MG63 (cell line): ENCODE measurements around the gene SMIM5. TPM values are rescaled to one million over a fixed set of nuclear protein-coding genes. Genes with fewer than 3 reads are reported as not detected.
A peak's percentile ranks its signal among the peaks of the same experiment; 100 is the strongest.

Source experiments
- DNase-seq: peaks from one replicate; pipeline ENCODE4 v3.0.0-alpha.2; 2020
- H3K27me3 ChIP-seq: fragments of 250-450 bp; sonication (Bioruptor Pico); 2 replicates; pipeline ENCODE4 v1.5.1; 2020; ENCODE audit warnings: mild to moderate bottlenecking, moderate library complexity
- H3K36me3 ChIP-seq: fragments of 250-450 bp; sonication (Bioruptor Pico); 2 replicates; pipeline ENCODE4 v1.5.1; 2020; ENCODE audit warnings: mild to moderate bottlenecking, moderate library complexity
- H3K4me3 ChIP-seq: fragments of 250-450 bp; sonication (Bioruptor Pico); 2 replicates; pipeline ENCODE4 v1.5.1; 2020; ENCODE audit warnings: mild to moderate bottlenecking, moderate library complexity
- H3K9me3 ChIP-seq: fragments of 250-450 bp; sonication (Bioruptor Pico); 2 replicates; pipeline ENCODE4 v1.5.1; 2020; ENCODE audit warnings: mild to moderate bottlenecking, moderate library complexity
- total RNA-seq: library from RNA; depleted of rRNA; stranded (reverse); fragments of >200 nt; shearing (Covaris generic); gene quantifications from 2 replicates; pipeline ENCODE4 v1.2.3, GENCODE V29; 2014; ENCODE audit warnings: low replicate concordance

Gene SMIM5
- total RNA-seq, 1 experiment from 2014 or later: 0.69 TPM

GRCh38 chr17:75642784-75643642 lies 9.8 kb downstream of the SMIM5 start:
- DNase-seq: no peak
- no peaks in the 10 kb centered on the region for H3K9me3 ChIP-seq
- H3K36me3 ChIP-seq: no peaks in the 10 kb centered on the region
- H3K4me3 ChIP-seq: no peak overlapping the region
- no peaks in the 10 kb centered on the region for H3K27me3 ChIP-seq

- no peak overlapping the region for H3K4me3 ChIP-seq
- no peak for DNase-seq
- H3K9me3 ChIP-seq: no peaks in the 10 kb centered on the region
- no peaks in the 10 kb centered on the region for H3K27me3 ChIP-seq
- H3K36me3 ChIP-seq: no peaks in the 10 kb centered on the region
Measured at GRCh38 chr17:75643643-75644017, 10.4 kb downstream of the SMIM5 start.

- no peak for DNase-seq
- H3K36me3 ChIP-seq: peaks cover 5% of the 10 kb centered on the region
- H3K9me3 ChIP-seq: no peaks in the 10 kb centered on the region
- H3K4me3 ChIP-seq: no peak overlapping the region
- H3K27me3 ChIP-seq: no peaks in the 10 kb centered on the region
Measured at GRCh38 chr17:75645501-75645888, 12.3 kb downstream of the SMIM5 start.

GRCh38 chr17:75645889-75646637 lies 12.8 kb downstream of the SMIM5 start:
- Histone ChIP-seq H3K4me3 (no peak overlapping the region), H3K36me3 (peaks cover 11% of the 10 kb centered on the region), H3K9me3 (no peaks in the 10 kb centered on the region), H3K27me3 (no peaks in the 10 kb centered on the region)
- no peak for DNase-seq

- Histone ChIP-seq H3K27me3 (no peaks in the 10 kb centered on the region), H3K4me3 (no peak overlapping the region), H3K9me3 (no peaks in the 10 kb centered on the region), H3K36me3 (peaks cover 17% of the 10 kb centered on the region)
- no peak for DNase-seq
Measured at GRCh38 chr17:75646638-75646992, 13.4 kb downstream of the SMIM5 start.

- DNase-seq: no peak
- no peaks in the 10 kb centered on the region for H3K9me3 ChIP-seq
- peaks cover 21% of the 10 kb centered on the region for H3K36me3 ChIP-seq
- H3K27me3 ChIP-seq: no peaks in the 10 kb centered on the region
- H3K4me3 ChIP-seq: no peak overlapping the region
Measured at GRCh38 chr17:75647061-75647460, 13.8 kb downstream of the SMIM5 start.

- H3K9me3 ChIP-seq: no peaks in the 10 kb centered on the region
- H3K27me3 ChIP-seq: no peaks in the 10 kb centered on the region
- H3K4me3 ChIP-seq: no peak overlapping the region
- DNase-seq: no peak
- peaks cover 25% of the 10 kb centered on the region for H3K36me3 ChIP-seq
Measured at GRCh38 chr17:75647921-75648320, 14.7 kb downstream of the SMIM5 start.

GRCh38 chr17:75649687-75650086 lies 16.5 kb downstream of the SMIM5 start:
- Histone ChIP-seq H3K36me3 (peaks cover 38% of the 10 kb centered on the region), H3K27me3 (no peaks in the 10 kb centered on the region), H3K4me3 (no peak overlapping the region), H3K9me3 (no peaks in the 10 kb centered on the region)
- DNase-seq: no peak

- Histone ChIP-seq H3K9me3 (no peaks in the 10 kb centered on the region), H3K4me3 (no peak overlapping the region), H3K36me3 (peaks cover 42% of the 10 kb centered on the region), H3K27me3 (no peaks in the 10 kb centered on the region)
- DNase-seq: no peak
Measured at GRCh38 chr17:75650874-75651273, 17.6 kb downstream of the SMIM5 start.

- no peaks in the 10 kb centered on the region for H3K9me3 ChIP-seq
- H3K4me3 ChIP-seq: no peak overlapping the region
- no peak for DNase-seq
- peaks cover 54% of the 10 kb centered on the region for H3K36me3 ChIP-seq
- H3K27me3 ChIP-seq: no peaks in the 10 kb centered on the region
Measured at GRCh38 chr17:75652341-75652740, 19.1 kb downstream of the SMIM5 start.

- H3K27me3 ChIP-seq: no peaks in the 10 kb centered on the region
- H3K36me3 ChIP-seq: peaks cover 54% of the 10 kb centered on the region
- no peak overlapping the region for H3K4me3 ChIP-seq
- DNase-seq: peak; percentile 31
- no peaks in the 10 kb centered on the region for H3K9me3 ChIP-seq
Measured at GRCh38 chr17:75652934-75653549, 19.8 kb downstream of the SMIM5 start.

- no peak for DNase-seq
- no peaks in the 10 kb centered on the region for H3K9me3 ChIP-seq
- H3K4me3 ChIP-seq: no peak overlapping the region
- no peaks in the 10 kb centered on the region for H3K27me3 ChIP-seq
- H3K36me3 ChIP-seq: peaks cover 54% of the 10 kb centered on the region
Measured at GRCh38 chr17:75654176-75654575, 20.9 kb downstream of the SMIM5 start.

GRCh38 chr17:75658237-75658636 lies 25.0 kb downstream of the SMIM5 start:
- Histone ChIP-seq H3K4me3 (no peak overlapping the region), H3K36me3 (peaks cover 45% of the 10 kb centered on the region), H3K27me3 (no peaks in the 10 kb centered on the region), H3K9me3 (no peaks in the 10 kb centered on the region)
- DNase-seq: no peak

GRCh38 chr17:75661531-75661930 lies 28.3 kb downstream of the SMIM5 start:
- Histone ChIP-seq H3K36me3 (peaks cover 34% of the 10 kb centered on the region), H3K4me3 (no peak overlapping the region), H3K9me3 (no peaks in the 10 kb centered on the region), H3K27me3 (no peaks in the 10 kb centered on the region)
- DNase-seq: no peak

GRCh38 chr17:75662511-75662910 lies 29.3 kb downstream of the SMIM5 start:
- peaks cover 30% of the 10 kb centered on the region for H3K36me3 ChIP-seq
- no peak overlapping the region for H3K4me3 ChIP-seq
- no peaks in the 10 kb centered on the region for H3K27me3 ChIP-seq
- H3K9me3 ChIP-seq: no peaks in the 10 kb centered on the region
- no peak for DNase-seq

GRCh38 chr17:75664099-75664549 lies 30.9 kb downstream of the SMIM5 start:
- Histone ChIP-seq H3K36me3 (peaks cover 38% of the 10 kb centered on the region), H3K4me3 (no peak overlapping the region), H3K9me3 (no peaks in the 10 kb centered on the region), H3K27me3 (no peaks in the 10 kb centered on the region)
- no peak for DNase-seq

GRCh38 chr17:75665981-75666380 lies 32.7 kb downstream of the SMIM5 start:
- Histone ChIP-seq H3K4me3 (peak overlapping the region; percentile 98), H3K36me3 (peaks cover 51% of the 10 kb centered on the region)
- DNase-seq: no peak

More at GRCh38 chr17:75665981-75666380, 32.7 kb downstream of the SMIM5 start:
- Histone ChIP-seq H3K27me3 (no peaks in the 10 kb centered on the region), H3K9me3 (no peaks in the 10 kb centered on the region)
